HepG2 (cell line): Measurements from ENCODE around the gene NCKAP1. TPM values are rescaled to one million over a fixed set of nuclear protein-coding genes. Genes with fewer than 3 reads are reported as not detected.

Experiments
- ATAC-seq: fragments of 200-7000 bp; cut with Tn5 transposase; 3 replicates; pipeline ENCODE4 v1.9.1; 2020; ENCODE audit warnings: mild to moderate bottlenecking, moderate library complexity
- BruUV-seq: library from RNA; stranded (reverse); fragments of 400-500 nt; replicated peaks from 2 replicates; lab custom pipeline; 2021; lab: Mats Ljungman, UMichigan
- CTCF ChIA-PET: fragments of 300-600 bp; formaldehyde crosslinking; extraction: SDS; loops from one replicate; lab custom pipeline; 2021; ENCODE audit warnings: low total read pairs, inconsistent platforms, low intra/inter-chr PET ratio; lab: Yijun Ruan, JAX
- POLR2A ChIA-PET: fragments of 350-600 bp; sonication (Branson Sonifier 250); formaldehyde crosslinking; loops from one replicate; lab custom pipeline; 2020; ENCODE audit warnings: antibody characterized with exemption, inconsistent platforms; lab: Yijun Ruan, JAX
- DNase-seq: peaks from one replicate; pipeline ENCODE4 v3.0.0-alpha.2; 2015; ENCODE audit warnings: low spot score
- FAIRE-seq: peaks from 3 replicates; lab custom pipeline; 2011; peaks lifted over from hg19 to GRCh38; lab: Jason Lieb, UNC
- H2AFZ ChIP-seq: one replicate; pipeline ENCODE4 v1.6.1; 2011; ENCODE audit warnings: low read length, inconsistent platforms
- H3K27ac ChIP-seq: fragments of 300-600 bp; 3 replicates; pipeline ENCODE4 v1.8.0; 2011; ENCODE audit warnings: mixed run types, mild to moderate bottlenecking, mixed read lengths, low read length, inconsistent platforms; ENCODE audit not compliant: insufficient read depth; ENCODE audit errors: extremely low read length
- H3K27me3 ChIP-seq, 2 experiments: fragments of 200-600 bp in 1 of 2; 2 replicates in 1 of 2; 3 replicates in 1 of 2; pipeline versions ENCODE4 v1.6.0 to v1.8.0; 2011; ENCODE audit warnings: low read length in 2 of 2, mild to moderate bottlenecking in 2 of 2, moderate library complexity in 2 of 2, inconsistent platforms in 1 of 2; ENCODE audit not compliant: insufficient read depth in 2 of 2, control insufficient read depth in 1 of 2
- H3K36me3 ChIP-seq, 2 experiments: fragments of 200-600 bp in 1 of 2; replicated peaks in 1 of 2; 2 replicates in 1 of 2; 3 replicates in 1 of 2; pipeline versions ENCODE4 v1.5.1 to v1.8.0; 2011; ENCODE audit warnings: low read length in 2 of 2, inconsistent platforms in 1 of 2; ENCODE audit not compliant: insufficient read depth in 2 of 2, control insufficient read depth in 1 of 2
- H3K4me1 ChIP-seq: 2 replicates; pipeline ENCODE4 v1.5.1; 2012; ENCODE audit warnings: low read length, inconsistent platforms; ENCODE audit not compliant: insufficient read depth
- H3K4me2 ChIP-seq: 2 replicates; pipeline ENCODE4 v1.6.0; 2011; ENCODE audit warnings: low read depth, low read length, inconsistent platforms
- H3K4me3 ChIP-seq, 3 experiments: fragments of 200-600 bp in 1 of 3; sonication (generic), shearing (Covaris generic) in 1 of 3; replicated peaks in 1 of 3; 2 replicates each; pipeline ENCODE4 v1.5.1; 2011 to 2016; ENCODE audit warnings: low read length in 3 of 3, inconsistent platforms in 2 of 3, low read depth in 2 of 3, mild to moderate bottlenecking in 2 of 3, control low read depth in 1 of 3, mixed read lengths in 1 of 3; ENCODE audit not compliant: insufficient read depth in 1 of 3
- H3K79me2 ChIP-seq: one replicate; pipeline ENCODE4 v1.6.1; 2011; ENCODE audit warnings: low read length, inconsistent platforms; ENCODE audit not compliant: insufficient read depth
- H3K9ac ChIP-seq: 2 replicates; pipeline ENCODE4 v1.6.0; 2011; ENCODE audit warnings: mild to moderate bottlenecking, low read depth, low read length, inconsistent platforms; ENCODE audit not compliant: insufficient read depth
- H3K9me3 ChIP-seq: 2 replicates; pipeline ENCODE4 v1.5.1; 2012; ENCODE audit warnings: mild to moderate bottlenecking, low read length
- H4K20me1 ChIP-seq: 2 replicates; pipeline ENCODE4 v1.6.0; 2011; ENCODE audit warnings: inconsistent platforms, mild to moderate bottlenecking, low read length, moderate library complexity; ENCODE audit not compliant: insufficient read depth
- CBX2 ChIP-seq, 2 experiments: fragments of 200-600 bp in 1 of 2; sonication (generic); formaldehyde crosslinking in 1 of 2; IDR thresholded peaks; 2 replicates each; pipeline versions ENCODE4 v1.7.0 to v1.8.1; 2018 to 2022; ENCODE audit warnings: low read depth in 2 of 2, low read length in 1 of 2, mild to moderate bottlenecking in 1 of 2, missing genetic modification reagents in 1 of 2
- FIP1L1 ChIP-seq: fragments of 200-400 bp; formaldehyde crosslinking; IDR thresholded peaks from 2 replicates; pipeline ENCODE4 v1.6.1; 2018; ENCODE audit warnings: low read depth, mild to moderate bottlenecking, low read length, moderate library complexity, borderline replicate concordance; ENCODE audit not compliant: insufficient read depth
- KLF15 ChIP-seq: sonication (generic); formaldehyde crosslinking; IDR thresholded peaks from 2 replicates; pipeline ENCODE4 v1.8.1; 2023; ENCODE audit warnings: borderline replicate concordance, mild to moderate bottlenecking, inconsistent platforms, missing genetic modification reagents, mixed read lengths
- KMT2A ChIP-seq: sonication (generic); formaldehyde crosslinking; IDR thresholded peaks from 2 replicates; pipeline ENCODE4 v1.4.0; 2020; ENCODE audit warnings: missing genetic modification reagents
- MLX ChIP-seq: IDR thresholded peaks from 2 replicates; pipeline ENCODE4 v1.6.1; 2016
- PHB2 ChIP-seq: fragments of 450-650 bp; IDR thresholded peaks from 2 replicates; pipeline ENCODE4 v1.6.1; 2018; ENCODE audit not compliant: partially characterized antibody
- RARA ChIP-seq: IDR thresholded peaks from 2 replicates; pipeline ENCODE4 v1.6.1; 2016; ENCODE audit warnings: missing genetic modification reagents, missing compliant biosample characterization
- SMAD9 ChIP-seq: sonication (generic); formaldehyde crosslinking; IDR thresholded peaks from 2 replicates; pipeline ENCODE4 v1.5.1; 2020; ENCODE audit warnings: mild to moderate bottlenecking, missing genetic modification reagents
- ZBTB40 ChIP-seq, 2 experiments: fragments of 450-650 bp in 1 of 2; sonication (generic) in 1 of 2; formaldehyde crosslinking in 1 of 2; IDR thresholded peaks; 2 replicates each; pipeline versions ENCODE4 v1.6.1 to v1.8.0; 2016 to 2022; ENCODE audit warnings: antibody characterized with exemption in 1 of 2, mild to moderate bottlenecking in 1 of 2, missing genetic modification reagents in 1 of 2
- ZFP36L2 ChIP-seq: sonication (generic); formaldehyde crosslinking; IDR thresholded peaks from 2 replicates; pipeline ENCODE4 v1.4.0; 2020; ENCODE audit warnings: missing genetic modification reagents
- ZNF572 ChIP-seq: sonication (generic); formaldehyde crosslinking; IDR thresholded peaks from 2 replicates; pipeline ENCODE4 v1.5.1; 2020; ENCODE audit warnings: mild to moderate bottlenecking, missing genetic modification reagents
- whole genome bisulfite sequencing: methylation state at CpG from one replicate; pipeline ENCODE4 v1.1.6; 2017; ENCODE audit warnings: low lambda C conversion rate; 5-methylcytosine and 5-hydroxymethylcytosine counted together
- in situ Hi-C: cut with HindIII; loops from 2 replicates; pipeline ENCODE4 v1.10.0; 2017; ENCODE audit warnings: low pct_unique_long_range_greater_than_20kb; ENCODE audit not compliant: extremely low pct_ligation_motif_present
- intact Hi-C: fragments of 100-400 bp; cut with micrococcal nuclease; formaldehyde crosslinking; loops from one replicate; pipeline ENCODE4 v1.10.0; 2022; ENCODE audit not compliant: unreplicated experiment
- polyA plus RNA-seq, 8 experiments: library from polyadenylated mRNA; depleted of rRNA in 3 of 8; stranded (reverse) in 7 of 8; unstranded in 1 of 8; fragments of >200 nt; fragmentation: Illumina TruSeq in 4 of 8; extraction: Trizol in 4 of 8; gene quantifications; 2 replicates each; pipeline versions ENCODE4 v1.2.1 to v1.2.3, GENCODE V29; 2011 to 2016; ENCODE audit warnings: low read depth in 4 of 8, missing spikeins in 1 of 8, mixed read lengths in 1 of 8; ENCODE audit not compliant: insufficient read depth in 1 of 8
- total RNA-seq, 5 experiments: library from RNA; depleted of rRNA; stranded (reverse); fragments of >200 nt; fragmentation: Illumina TruSeq; extraction: Trizol; gene quantifications; 2 replicates each; pipeline ENCODE4 v1.2.3, GENCODE V29; 2016; ENCODE audit warnings: low read depth in 1 of 5
- TF ChIP-seq, protein P1 (sequence below): sonication (generic); formaldehyde crosslinking; IDR thresholded peaks from 2 replicates; pipeline ENCODE4 v1.8.0; 2022; ENCODE audit warnings: mild to moderate bottlenecking, missing genetic modification reagents, moderate library complexity

NCKAP1 gene
- total and polyA plus RNA-seq, 2 of the 13 experiments (the other 11 are each of a cell fraction or from before 2014, with no cell fraction given) = 72.1 to 96.3 TPM

GRCh38 chr2:182949052-182949451, 89.2 kb downstream of the NCKAP1 start:
- FAIRE-seq (no peak), ATAC-seq (peak; percentile 40; the same call in 1 of the 3 replicates), DNase-seq (no peak)
- Histone ChIP-seq H3K79me2 (no peaks in the 10 kb centered on the region), H3K4me3 (no peak overlapping the region), H3K27me3 (no peaks in the 10 kb centered on the region), H3K4me2 (no peak overlapping the region), H3K9ac (no peak overlapping the region), H2AFZ (no peak overlapping the region), H3K4me1 (no peaks in the 10 kb centered on the region), H3K27ac (no peak overlapping the region), H4K20me1 (no peaks in the 10 kb centered on the region), H3K9me3 (no peaks in the 10 kb centered on the region), H3K36me3 (peaks cover 12 to 59% of the 10 kb centered on the region in 2 experiments)
- WGBS = 97% methylated on average over 4 of the region's 4 CpGs
- no TSS peak for BruUV-seq
- ChIA-PET CTCF (no interaction called here), POLR2A (no interaction called here)
- TF ChIP-seq PHB2 (no peak), ZNF572 (CRISPR knock-in tag) (no peak), FIP1L1 (no peak), KMT2A (CRISPR knock-in tag) (no peak), ZFP36L2 (CRISPR knock-in tag) (no peak), RARA (CRISPR knock-in tag) (no peak), CBX2 (IDR thresholded peaks at IDR 0.05; ENCODE audit: low read depth, low read length) (no peak), CBX2 (CRISPR knock-in tag; IDR thresholded peaks at IDR 0.05; ENCODE audit: low read depth) (no peak), MLX (CRISPR knock-in tag) (no peak), KLF15 (CRISPR knock-in tag) (no peak), SMAD9 (no peak), ZBTB40 (IDR thresholded peaks at IDR 0.05) (no peak), ZBTB40 (CRISPR knock-in tag; IDR thresholded peaks at IDR 0.05) (no peak)
- TF ChIP-seq, protein P1, sequence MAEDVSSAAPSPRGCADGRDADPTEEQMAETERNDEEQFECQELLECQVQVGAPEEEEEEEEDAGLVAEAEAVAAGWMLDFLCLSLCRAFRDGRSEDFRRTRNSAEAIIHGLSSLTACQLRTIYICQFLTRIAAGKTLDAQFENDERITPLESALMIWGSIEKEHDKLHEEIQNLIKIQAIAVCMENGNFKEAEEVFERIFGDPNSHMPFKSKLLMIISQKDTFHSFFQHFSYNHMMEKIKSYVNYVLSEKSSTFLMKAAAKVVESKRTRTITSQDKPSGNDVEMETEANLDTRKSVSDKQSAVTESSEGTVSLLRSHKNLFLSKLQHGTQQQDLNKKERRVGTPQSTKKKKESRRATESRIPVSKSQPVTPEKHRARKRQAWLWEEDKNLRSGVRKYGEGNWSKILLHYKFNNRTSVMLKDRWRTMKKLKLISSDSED (CRISPR knock-in tag) = no peak
- in situ Hi-C loops = no loop called here
- intact Hi-C loops = no loop called here
